ENCODE measurements around the gene GON7.
"Not testable (repeated sequence)": the region's sequence is repeated elsewhere in the genome, so short reads cannot be mapped to it uniquely, and the experiment has no call there.

The GON7 gene

GRCh38 chr14:93206793-93207467 lies at the start of gene GON7, which contains the start of gene UBR7:
GON7 (minus strand) TSS chr14:93207065; CDS start chr14:93207037, 28 bp downstream.
UBR7 (plus strand) TSS chr14:93207256; CDS start chr14:93207292, 36 bp downstream.
- DNase-seq, result peak; percentile 98

DNA sequence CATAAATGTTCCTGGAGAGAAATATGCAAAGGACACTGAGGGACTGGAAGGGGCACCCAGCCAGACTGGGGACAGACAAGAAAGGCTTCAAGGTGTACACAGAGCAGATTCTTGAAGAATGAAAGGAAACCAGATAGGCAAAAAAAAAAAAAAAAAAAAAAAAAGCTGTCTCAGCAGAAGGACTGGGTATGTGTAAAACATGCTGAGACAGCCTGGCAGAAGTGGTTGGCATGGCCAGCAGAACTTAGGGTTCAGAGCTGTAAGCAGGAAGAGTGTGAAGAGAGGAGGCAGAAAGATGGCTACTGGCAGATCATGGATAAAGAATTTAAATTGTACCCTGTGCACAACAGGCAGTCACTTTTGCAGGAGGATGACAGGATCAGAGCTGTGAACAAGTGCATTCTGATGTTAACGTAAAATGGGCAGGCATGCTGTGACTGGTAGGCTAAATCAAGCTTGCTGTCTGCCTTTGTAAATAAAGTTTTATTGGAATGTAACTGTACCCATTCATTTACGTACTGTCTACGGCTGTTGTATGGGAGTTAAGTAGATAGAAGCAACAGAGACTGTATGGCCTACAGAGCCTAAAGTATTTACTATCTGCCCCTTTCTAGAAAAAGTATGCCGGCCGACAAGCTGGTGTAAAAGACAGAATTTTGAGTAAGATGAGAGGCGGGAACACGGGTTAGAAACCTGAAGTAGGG lies 42.4 kb upstream of the GON7 start:
- no peak for DNase-seq

GRCh38 chr14:93246534-93246933 lies 39.7 kb upstream of the GON7 start:
- DNase-seq, result no peak

- no peak for DNase-seq
Observed at GRCh38 chr14:93245764-93246420, 39.0 kb upstream of the GON7 start.

- no peak for DNase-seq
Observed at GRCh38 chr14:93240678-93241000, 33.8 kb upstream of the GON7 start.

GRCh38 chr14:93239869-93240677 lies 33.2 kb upstream of the GON7 start:
- no peak for DNase-seq

DNA sequence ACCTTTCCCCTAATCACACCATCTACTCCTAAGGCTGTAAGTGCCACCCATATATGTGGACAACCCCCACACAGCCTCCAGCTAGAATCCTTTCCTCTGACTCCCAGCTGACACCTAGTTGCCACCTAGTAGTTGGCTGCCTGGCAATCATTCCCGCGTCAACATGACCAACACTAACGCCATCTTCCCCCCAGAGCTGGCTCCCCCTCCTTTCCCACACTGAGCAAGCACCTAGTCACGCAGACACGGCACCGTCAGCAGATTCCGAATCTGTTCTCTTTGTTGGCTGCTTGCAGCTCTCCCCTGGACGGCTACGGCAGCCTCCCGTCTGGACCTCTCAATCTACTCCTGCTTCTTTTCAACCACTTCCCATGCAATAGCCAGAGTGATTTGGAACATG lies 27.9 kb upstream of the GON7 start:
- DNase-seq, result no peak

DNA sequence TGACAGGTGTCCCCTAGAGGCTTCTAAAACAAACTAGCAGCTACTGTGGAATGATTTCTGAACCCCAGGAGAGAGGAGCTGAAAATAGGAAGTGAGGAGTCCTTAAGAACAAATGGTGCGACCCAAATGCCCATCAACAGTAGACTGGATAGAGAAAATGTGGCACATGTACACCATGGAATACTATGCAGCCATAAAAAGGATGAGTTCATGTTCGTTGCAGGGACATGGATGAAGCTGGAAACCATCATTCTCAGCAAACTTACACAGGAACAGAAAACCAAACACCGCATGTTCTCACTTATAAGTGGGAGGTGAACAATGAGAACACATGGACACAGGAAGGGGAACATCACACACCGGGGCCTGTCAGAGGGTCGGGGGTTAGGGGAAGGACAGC lies 26.2 kb upstream of the GON7 start:
- DNase-seq, result not testable (repeated sequence)

DNA sequence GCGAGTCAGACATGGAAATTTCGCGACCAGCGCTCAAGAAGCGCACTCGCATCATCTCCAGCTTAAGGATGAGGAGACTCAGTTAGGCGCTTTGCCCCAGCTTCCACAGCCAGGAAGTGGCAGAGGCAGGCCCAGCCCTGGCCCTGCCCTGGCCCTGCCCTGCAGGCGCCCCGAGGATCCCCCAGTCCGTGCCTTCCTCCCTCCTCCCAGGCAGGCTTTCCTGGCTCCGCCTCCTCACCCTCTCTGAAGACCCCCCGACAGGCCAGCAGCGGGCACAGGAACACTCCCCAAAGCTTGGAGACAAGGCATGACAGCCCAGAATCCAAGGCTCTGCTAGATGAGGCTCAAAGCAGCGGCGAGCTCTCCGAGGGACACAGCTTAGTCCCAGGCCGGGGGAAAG lies 25.3 kb upstream of the GON7 start:
- DNase-seq, result no peak

GRCh38 chr14:93231129-93231979 lies 24.5 kb upstream of the GON7 start:
- no peak for DNase-seq

- no peak for DNase-seq
Observed at GRCh38 chr14:93230539-93230938, 23.7 kb upstream of the GON7 start.

- DNase-seq, result no peak
Observed at GRCh38 chr14:93228550-93228949, 21.7 kb upstream of the GON7 start.

DNA sequence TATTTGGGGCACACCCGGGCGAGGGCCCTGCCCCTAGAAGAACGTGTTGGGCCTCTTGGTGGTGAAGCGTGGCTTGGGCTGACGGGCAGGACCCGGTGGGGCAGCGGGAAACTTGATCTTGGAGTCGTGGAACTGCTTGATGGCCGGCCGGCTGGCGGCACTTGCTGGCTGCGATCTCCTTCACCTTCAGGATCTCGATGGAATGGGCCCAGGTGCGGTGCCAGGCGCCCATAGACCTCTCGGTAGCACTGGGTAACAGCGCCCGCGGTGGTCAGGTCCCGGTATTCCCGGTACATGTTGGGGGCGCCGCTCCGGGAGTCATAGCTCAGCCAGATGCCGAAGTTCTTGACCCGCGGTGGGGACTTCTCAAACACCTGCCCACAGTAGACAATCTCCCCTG lies 16.7 kb upstream of the GON7 start:
- no peak for DNase-seq

DNA sequence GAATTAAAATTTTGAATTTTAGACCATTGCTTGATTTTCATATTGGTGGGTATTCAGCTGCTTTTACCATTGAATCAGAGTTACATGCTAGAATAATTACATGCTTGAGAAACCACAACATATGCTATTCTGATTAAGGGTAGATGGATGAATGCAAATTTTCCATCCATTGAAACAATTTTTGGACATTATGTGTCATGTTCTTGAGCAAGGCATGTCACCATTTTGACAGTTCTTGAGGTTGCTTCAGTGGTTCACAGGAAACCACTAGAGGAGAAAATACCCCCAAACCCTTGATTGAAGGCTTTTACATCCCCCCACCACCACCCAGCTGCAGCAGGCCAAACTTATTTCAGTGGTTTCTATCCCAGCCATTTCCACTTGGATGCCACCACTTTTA lies 13.6 kb upstream of the GON7 start:
- DNase-seq, result no peak

DNA sequence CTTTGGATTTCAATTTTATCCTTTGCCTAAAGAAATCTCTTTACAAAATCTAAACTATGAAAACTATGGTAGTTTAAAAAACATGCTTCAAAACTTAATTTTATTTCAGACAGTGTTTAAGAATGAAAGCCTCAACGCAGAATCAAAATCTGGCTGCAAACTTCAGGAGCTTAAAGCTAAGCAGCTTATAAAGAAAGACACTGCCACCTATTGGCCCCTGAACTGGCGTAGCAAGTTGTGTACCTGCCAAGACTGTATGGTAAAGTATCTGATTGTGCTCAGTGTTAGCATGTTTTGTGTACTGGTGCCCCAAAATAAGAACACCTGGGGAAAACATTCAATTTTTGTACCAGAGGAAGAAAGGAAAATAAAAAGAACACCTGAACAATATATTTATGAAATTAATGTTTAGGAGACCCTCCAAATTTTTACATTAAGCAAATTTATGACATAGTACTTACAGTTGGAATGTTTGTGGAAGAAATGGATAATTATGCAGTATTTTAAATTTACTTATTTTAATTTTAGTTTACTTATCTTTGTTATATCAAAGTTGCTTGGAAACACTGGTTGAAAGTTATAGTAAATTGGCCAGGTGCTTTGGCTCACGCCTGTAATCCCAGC lies 12.3 kb upstream of the GON7 start:
- DNase-seq, result no peak

DNA sequence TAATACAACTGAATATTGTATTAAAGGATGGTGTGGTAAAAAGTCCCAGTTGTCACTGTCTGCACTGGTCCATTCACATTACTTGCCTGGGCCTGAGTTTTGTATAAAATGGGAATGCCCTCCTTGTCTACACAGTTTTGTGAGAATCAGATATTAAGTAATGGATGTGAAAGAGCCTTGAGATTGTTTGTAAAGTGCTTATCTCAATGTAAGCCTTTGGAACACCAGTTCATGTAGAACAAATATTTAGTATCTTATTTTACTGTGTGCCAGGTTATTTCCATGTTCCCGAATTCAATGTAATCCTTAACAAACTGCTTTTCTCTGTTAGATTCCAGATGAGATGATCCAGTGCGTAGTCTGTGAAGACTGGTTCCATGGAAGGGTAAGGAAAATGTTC lies 7.7 kb upstream of the GON7 start:
- no peak for DNase-seq

GRCh38 chr14:93212432-93212831 lies 5.6 kb upstream of the GON7 start:
- no peak for DNase-seq

DNA sequence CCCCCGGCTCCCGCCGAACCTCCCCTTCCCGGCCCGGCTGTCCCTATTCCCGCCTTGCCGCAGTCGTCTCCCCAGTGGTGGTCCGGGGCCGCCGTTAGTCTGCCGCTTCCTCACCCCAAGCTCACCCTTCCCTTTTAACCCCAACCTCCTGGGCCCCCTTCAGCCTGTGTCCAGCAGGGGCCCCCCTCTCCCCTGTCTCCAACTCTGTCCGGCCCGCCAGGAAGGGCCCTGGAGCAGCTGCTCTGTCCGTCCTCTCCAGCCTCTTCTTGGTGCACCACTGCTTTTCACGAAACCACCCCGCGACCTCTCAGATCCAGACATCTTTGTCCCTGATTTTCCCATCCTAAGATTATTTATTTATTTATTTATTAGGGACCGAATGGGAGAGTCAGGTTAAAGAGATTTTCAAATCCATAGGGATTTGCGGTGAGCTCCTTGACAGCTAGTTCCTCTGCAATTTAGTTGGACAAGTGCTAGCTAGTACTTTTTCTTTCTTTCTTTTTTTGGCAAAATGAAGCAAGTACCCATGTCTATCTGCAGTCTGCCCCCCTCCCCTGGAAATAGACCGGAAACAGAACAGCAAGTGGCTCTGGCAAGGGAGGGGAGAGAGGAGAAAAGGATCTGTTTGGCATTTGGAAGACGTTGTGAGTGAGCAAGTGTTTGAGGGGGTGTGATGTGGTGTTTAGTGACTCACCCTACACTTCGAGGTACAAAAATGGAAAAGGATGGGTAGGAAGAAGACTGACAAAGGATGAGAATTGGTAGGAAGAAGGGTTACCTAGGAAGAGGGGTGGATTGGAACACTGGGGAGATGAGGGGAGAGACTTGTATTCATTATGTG lies 823 bp upstream of the GON7 start:
- DNase-seq, result peak; percentile 83

GRCh38 chr14:93201155-93201704 lies 5.6 kb downstream of the GON7 start:
- no peak for DNase-seq

- no peak for DNase-seq
Observed at GRCh38 chr14:93200553-93200952, 6.3 kb downstream of the GON7 start.

DNA sequence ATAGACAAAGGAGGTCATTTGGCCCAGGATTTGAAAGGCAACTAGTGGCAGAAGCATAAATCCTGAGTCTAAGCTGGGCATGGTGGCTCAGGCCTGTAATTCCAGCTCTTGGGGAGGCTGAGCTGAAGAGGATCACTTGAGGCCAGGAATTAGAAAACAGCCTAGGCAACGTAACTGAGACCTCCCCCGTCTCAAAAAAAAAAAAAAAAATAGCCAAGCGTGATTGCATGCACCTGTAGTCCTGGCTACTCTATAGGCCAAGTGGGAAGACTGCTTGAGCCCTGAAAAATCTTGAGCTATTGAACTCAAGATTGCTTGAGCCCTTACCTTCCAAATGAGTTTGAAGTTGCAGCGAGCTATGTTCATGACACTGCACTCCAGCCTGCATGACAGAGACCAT lies 7.8 kb downstream of the GON7 start:
- DNase-seq, result no peak
